ENCODE measurements around the gene TRDN. TPM values are rescaled to one million over a fixed set of nuclear protein-coding genes. Genes with fewer than 3 reads are reported as not detected.

The TRDN gene
- total RNA-seq, 1 experiment from 2014 or later: 10.4 TPM

- no peaks in the 10 kb centered on the region for H4K20me1 ChIP-seq (ENCODE audit: control insufficient read depth, insufficient read depth, insufficient read length)
- H3K27ac ChIP-seq (ENCODE audit: insufficient read length, low read depth, low read length): no peak overlapping the region
- H3K56ac ChIP-seq (ENCODE audit: insufficient read length, low read depth, low read length): no peak overlapping the region
- Mint-ChIP-seq H3K4me3 (no peak overlapping the region), H3K9me3 (no peaks in the 10 kb centered on the region; a peak in 1 of 5 replicates), H3K27ac (no peak overlapping the region), H3K27me3 (ENCODE audit: low read depth) (no peaks in the 10 kb centered on the region; the same call in 1 of the 2 replicates), H3K4me1 (peaks cover 0 to 20% of the 10 kb centered on the region in 2 experiments; a peak in 2 of 4 replicates), H3K36me3 (ENCODE audit: insufficient read depth in 1 of 3, low read depth in 3 of 3) (peaks cover 0 to 46% (median 0%) of the 10 kb centered on the region in 3 experiments; a peak in 2 of 7 replicates)
- DNase-seq: no peak
- no peaks in the 10 kb centered on the region for H3K79me1 ChIP-seq (ENCODE audit: insufficient read depth, low read depth, low read length, poor library complexity, severe bottlenecking)
- H2BK20ac ChIP-seq (ENCODE audit: low read depth, low read length, poor library complexity, severe bottlenecking): no peak overlapping the region
- no peaks in the 10 kb centered on the region for H3K27me3 ChIP-seq (ENCODE audit: insufficient read depth, low read length)
- H4K8ac ChIP-seq (replicated peaks; ENCODE audit: insufficient read length, low read depth, low read length): no peak overlapping the region
- H3K23me2 ChIP-seq (ENCODE audit: insufficient read length, low read depth, low read length, poor library complexity, severe bottlenecking): no peaks in the 10 kb centered on the region
- H3K4me2 ChIP-seq (ENCODE audit: insufficient read depth, insufficient read length, low read length): no peak overlapping the region
- no peak overlapping the region for H2BK15ac ChIP-seq (ENCODE audit: low read depth, low read length)
- no peak overlapping the region for H4K5ac ChIP-seq (ENCODE audit: insufficient read length, low read depth, low read length)
- no peak overlapping the region for H2BK12ac ChIP-seq (ENCODE audit: insufficient read length, low read depth, low read length)
- no peak overlapping the region for H3K14ac ChIP-seq (ENCODE audit: insufficient read depth, low read length)
- no peak overlapping the region for H2BK5ac ChIP-seq (ENCODE audit: insufficient read length, low read length)
- H3K79me2 ChIP-seq (ENCODE audit: insufficient read depth, low read length): no peaks in the 10 kb centered on the region; the same call in 1 of the 2 replicates
- H3T11ph ChIP-seq (ENCODE audit: low read length): no peak overlapping the region
- no peaks in the 10 kb centered on the region for H3K4me1 ChIP-seq (ENCODE audit: insufficient read depth, low read length)
- H3K9ac ChIP-seq (ENCODE audit: extremely low read depth, insufficient read length, low read length): no peak overlapping the region
- no peak overlapping the region for H3K23ac ChIP-seq (ENCODE audit: insufficient read length, low read depth, low read length)
- no peak overlapping the region for H2AFZ ChIP-seq (ENCODE audit: low read length)
- no peak overlapping the region for H4K91ac ChIP-seq (ENCODE audit: insufficient read length, low read depth, low read length)
- no peak overlapping the region for H2AK5ac ChIP-seq (ENCODE audit: insufficient read length, low read length)
- H3K9me3 ChIP-seq (ENCODE audit: control insufficient read depth, low read depth, low read length): no peaks in the 10 kb centered on the region
- TF ChIP-seq CTCF (conservative IDR thresholded peaks at IDR 0.05): no peak
- H3K4ac ChIP-seq (ENCODE audit: low read depth, low read length): no peak overlapping the region
- H2BK120ac ChIP-seq (ENCODE audit: low read depth, low read length, poor library complexity, severe bottlenecking): no peak overlapping the region
- H3K18ac ChIP-seq (ENCODE audit: insufficient read length, low read depth, low read length): no peak overlapping the region
Observed at GRCh38 chr6:123580331-123580730, 56.4 kb downstream of the TRDN start.
